Measurements from ENCODE around the gene DUS2. TPM values are rescaled to one million over a fixed set of nuclear protein-coding genes. Genes with fewer than 3 reads are reported as not detected.

The DUS2 gene
- total and polyA plus RNA-seq, 8 donors = 0.45 to 27.5 (median 12.1) TPM

DNA sequence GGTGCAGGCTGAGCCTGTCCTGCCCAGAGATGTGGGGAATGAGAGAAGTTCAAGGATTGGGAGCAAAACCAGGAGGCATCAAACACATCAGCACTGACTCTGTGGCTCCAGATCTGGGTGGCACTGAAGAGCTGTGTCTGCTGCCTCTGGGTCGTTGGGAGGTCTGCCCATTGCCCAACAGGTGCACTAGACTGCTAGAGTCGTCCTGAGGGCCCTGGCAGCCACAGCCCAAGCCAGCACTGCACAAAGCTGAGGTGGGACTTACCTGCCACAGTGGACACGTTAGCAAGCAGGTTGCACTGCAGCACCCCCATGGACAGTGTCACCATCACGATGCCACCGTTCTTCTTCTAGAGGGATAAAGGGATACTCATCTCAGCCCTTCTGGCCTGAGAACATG, 46.1 kb upstream of the DUS2 start:
- Histone ChIP-seq H3K4me3 (no peak overlapping the region), H3K36me3 (no peaks in the 10 kb centered on the region), H3K27ac (no peak overlapping the region), H3K27me3 (peaks cover 0 to 14% (median 7%) of the 10 kb centered on the region in 3 donors), H3K9me3 (no peaks in the 10 kb centered on the region), H3K4me1 (no peaks in the 10 kb centered on the region)
- 58 to 76% (median 63%) methylated on average over 4 to 5 of the region's 5 CpGs for WGBS, 5 donors
- intact Hi-C loops (cut with DNase I; ENCODE audit: low total_unique reads) = no loop called here
- TF ChIP-seq POLR2AphosphoS5 (IDR thresholded peaks at IDR 0.05) (no peak), POLR2A (IDR thresholded peaks at IDR 0.05) (no peak), EP300 (IDR thresholded peaks at IDR 0.05) (no peak)
- TF ChIP-seq, protein P1, sequence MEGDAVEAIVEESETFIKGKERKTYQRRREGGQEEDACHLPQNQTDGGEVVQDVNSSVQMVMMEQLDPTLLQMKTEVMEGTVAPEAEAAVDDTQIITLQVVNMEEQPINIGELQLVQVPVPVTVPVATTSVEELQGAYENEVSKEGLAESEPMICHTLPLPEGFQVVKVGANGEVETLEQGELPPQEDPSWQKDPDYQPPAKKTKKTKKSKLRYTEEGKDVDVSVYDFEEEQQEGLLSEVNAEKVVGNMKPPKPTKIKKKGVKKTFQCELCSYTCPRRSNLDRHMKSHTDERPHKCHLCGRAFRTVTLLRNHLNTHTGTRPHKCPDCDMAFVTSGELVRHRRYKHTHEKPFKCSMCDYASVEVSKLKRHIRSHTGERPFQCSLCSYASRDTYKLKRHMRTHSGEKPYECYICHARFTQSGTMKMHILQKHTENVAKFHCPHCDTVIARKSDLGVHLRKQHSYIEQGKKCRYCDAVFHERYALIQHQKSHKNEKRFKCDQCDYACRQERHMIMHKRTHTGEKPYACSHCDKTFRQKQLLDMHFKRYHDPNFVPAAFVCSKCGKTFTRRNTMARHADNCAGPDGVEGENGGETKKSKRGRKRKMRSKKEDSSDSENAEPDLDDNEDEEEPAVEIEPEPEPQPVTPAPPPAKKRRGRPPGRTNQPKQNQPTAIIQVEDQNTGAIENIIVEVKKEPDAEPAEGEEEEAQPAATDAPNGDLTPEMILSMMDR (IDR thresholded peaks at IDR 0.05) = no peak
- no peak for DNase-seq

DNA sequence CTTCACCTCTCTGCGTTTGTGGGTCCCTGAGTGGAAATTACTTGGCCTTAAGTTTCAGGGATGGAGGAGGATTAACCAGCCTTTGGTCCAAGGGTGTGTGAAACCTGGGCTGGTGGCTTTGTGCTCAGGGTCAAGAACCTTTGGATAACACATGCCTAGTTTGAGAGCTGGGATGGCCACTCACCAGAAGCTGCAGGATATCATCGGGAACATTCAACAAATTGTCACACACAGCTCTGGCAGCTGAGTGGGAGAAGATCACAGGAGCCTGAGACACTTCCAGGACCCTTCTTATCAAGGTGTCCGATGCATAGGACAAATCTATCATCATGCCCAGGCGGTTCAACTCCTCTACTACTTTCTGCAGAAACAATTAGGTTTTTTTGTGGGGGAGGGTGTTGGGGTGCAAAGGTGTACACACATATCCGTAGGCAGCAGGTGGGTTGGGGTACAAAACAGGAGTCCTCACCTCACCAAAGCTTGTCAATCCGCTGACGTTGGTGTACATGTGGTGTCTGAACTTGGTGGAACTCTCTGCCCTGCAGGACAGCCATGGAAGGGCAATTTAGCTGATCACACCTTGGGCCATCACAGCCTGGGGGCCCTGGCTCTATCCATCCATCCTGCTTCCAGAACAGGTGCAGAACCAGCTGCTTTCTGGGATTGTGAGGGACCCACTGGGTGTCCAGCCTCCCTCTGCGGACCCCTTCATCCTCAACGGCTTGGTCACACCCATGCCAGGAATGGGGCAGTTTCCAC, 45.4 kb upstream of the DUS2 start:
- intact Hi-C loops (cut with DNase I; ENCODE audit: low total_unique reads) = no loop called here
- no peaks in the 10 kb centered on the region for H3K9me3 ChIP-seq
- no peak overlapping the region for H3K4me3 ChIP-seq
- TF ChIP-seq, protein P1 (IDR thresholded peaks at IDR 0.05) = no peak
- TF ChIP-seq POLR2A (IDR thresholded peaks at IDR 0.05) (no peak), EP300 (IDR thresholded peaks at IDR 0.05) (no peak), POLR2AphosphoS5 (IDR thresholded peaks at IDR 0.05) (no peak)
- H3K27ac ChIP-seq = no peak overlapping the region
- no peaks in the 10 kb centered on the region for H3K36me3 ChIP-seq
- DNase-seq = no peak
- no peaks in the 10 kb centered on the region for H3K4me1 ChIP-seq
- WGBS, 5 donors = 75 to 85% (median 81%) methylated on average over 9 of the region's 9 CpGs
- H3K27me3 ChIP-seq = peaks cover 0 to 14% (median 7%) of the 10 kb centered on the region in 3 donors

DNA sequence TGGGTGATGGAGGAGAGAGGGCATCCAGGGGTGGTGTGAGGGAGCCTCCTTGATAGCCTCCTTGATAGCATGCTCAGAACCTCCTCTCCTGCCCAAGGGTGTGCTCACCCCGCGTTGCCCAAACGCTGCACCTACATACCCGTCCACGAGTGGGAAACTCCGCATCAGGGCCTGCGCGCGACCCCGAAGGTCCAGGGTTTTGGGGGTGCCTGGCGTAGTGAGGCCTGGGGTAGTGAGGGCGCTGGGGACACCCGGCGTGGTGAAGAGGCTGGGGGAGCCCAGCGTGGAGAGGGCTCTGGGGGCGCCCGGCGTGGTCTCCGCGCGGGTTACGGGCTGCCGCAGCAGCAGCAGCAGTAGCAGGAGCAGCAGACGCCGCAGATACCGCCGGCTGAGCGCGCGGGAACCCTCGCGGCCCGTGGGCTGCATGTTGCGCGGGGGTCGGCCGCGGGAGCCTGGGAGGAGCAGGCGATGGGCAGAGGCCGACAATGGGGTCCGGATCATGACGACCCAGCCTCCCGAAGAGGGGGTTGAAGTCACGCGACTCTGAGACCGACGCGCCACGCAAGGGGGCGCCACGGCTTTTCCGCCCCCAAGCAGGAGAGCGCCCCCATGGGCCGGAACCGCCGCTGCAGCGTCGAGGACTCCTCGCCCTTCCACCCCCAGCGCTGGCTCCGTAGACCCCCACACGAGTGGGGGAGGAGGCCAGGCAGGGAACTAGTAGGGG, 43.0 kb upstream of the DUS2 start, which contains the start of gene DPEP3:
TSS of gene DPEP3 (minus strand) at position 545 of the 724 bp plus-strand sequence. CDS start at position 426, 119 bp downstream.
- no peak for DNase-seq
- H3K4me3 ChIP-seq = no peak within 1 kb of the TSS
- H3K4me1 ChIP-seq = peaks cover 0 to 14% (median 3%) of the 10 kb centered on the region in 4 donors
- H3K9me3 ChIP-seq = no peaks in the 10 kb centered on the region
- intact Hi-C loops (cut with DNase I; ENCODE audit: low total_unique reads) = no loop called here
- WGBS, 5 donors = 0 to 68% (median 61%) methylated on average over 1 to 62 of the region's 62 CpGs
- no peak within 1 kb of the TSS for H3K27ac ChIP-seq
- H3K27me3 ChIP-seq = peaks cover 0 to 14% (median 7%) of the 10 kb centered on the region in 3 donors
- H3K36me3 ChIP-seq = no peaks in the 10 kb centered on the region
- TF ChIP-seq EP300 (IDR thresholded peaks at IDR 0.05) = no peak
- TF ChIP-seq, protein P1 (IDR thresholded peaks at IDR 0.05) = peak in 2 of 7 experiments; percentile 7
- no peak for TF ChIP-seq POLR2AphosphoS5 (IDR thresholded peaks at IDR 0.05)
- no peak for TF ChIP-seq POLR2A (IDR thresholded peaks at IDR 0.05)

DNA sequence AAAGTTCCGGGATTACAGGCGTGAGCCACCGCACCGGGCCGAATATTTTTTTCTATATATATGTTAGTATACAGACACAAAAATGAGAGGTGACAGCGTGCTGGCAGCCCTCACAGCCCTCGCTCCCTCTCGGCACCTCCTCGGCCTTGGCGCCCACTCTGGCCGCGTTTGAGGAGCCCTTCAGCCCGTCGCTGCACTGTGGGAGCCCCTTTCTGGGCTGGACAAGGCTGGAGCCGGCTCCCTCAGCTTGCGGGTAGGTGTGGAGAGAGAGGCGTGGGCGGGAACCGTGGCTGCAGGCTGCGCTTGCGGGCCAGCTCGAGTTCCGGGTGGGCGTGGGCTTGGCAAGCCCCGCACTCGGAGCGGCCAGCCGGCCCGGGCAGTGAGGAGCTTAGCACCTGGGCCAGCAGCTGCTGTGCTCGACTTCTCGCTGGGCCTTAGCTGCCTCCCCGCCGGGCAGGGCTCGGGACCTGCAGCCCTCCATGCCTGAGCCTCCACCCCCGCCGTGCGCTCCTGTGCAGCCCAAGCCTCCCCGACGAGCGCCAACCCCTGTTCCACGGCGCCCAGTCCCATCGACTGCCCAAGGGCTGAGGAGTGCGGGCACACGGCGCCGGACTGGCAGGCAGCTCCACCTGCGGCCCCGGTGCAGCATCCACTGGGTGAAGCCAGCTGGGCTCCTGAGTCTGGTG, 40.9 kb upstream of the DUS2 start:
- H3K9me3 ChIP-seq = no peaks in the 10 kb centered on the region
- intact Hi-C loops (cut with DNase I; ENCODE audit: low total_unique reads) = no loop called here
- H3K4me1 ChIP-seq = peaks cover 0 to 20% (median 6%) of the 10 kb centered on the region in 4 donors
- DNase-seq = no peak
- WGBS, 5 donors = 93 to 97% (median 96%) methylated on average over 32 to 49 of the region's 49 CpGs
- no peaks in the 10 kb centered on the region for H3K36me3 ChIP-seq
- no peak overlapping the region for H3K4me3 ChIP-seq
- TF ChIP-seq EP300 (IDR thresholded peaks at IDR 0.05) (no peak), POLR2AphosphoS5 (IDR thresholded peaks at IDR 0.05) (no peak), POLR2A (IDR thresholded peaks at IDR 0.05) (no peak)
- TF ChIP-seq, protein P1 (IDR thresholded peaks at IDR 0.05) = no peak
- H3K27ac ChIP-seq = no peak overlapping the region
- peaks cover 0 to 14% (median 7%) of the 10 kb centered on the region in 3 donors for H3K27me3 ChIP-seq

Data from stomach (tissue), 9 donors.